Measurements from ENCODE around the gene TSC2. TPM values are rescaled to one million over a fixed set of nuclear protein-coding genes. Genes with fewer than 3 reads are reported as not detected.

TSC2 gene
- total RNA-seq, 2 experiments from 2014 or later: 112 to 115 TPM

GRCh38 chr16:2084895-2085625, 37.3 kb downstream of the TSC2 start:
- no peaks in the 10 kb centered on the region for H3K27me3 Mint-ChIP-seq
- no peak overlapping the region for H3K27ac Mint-ChIP-seq
- ChIA-PET CTCF (no interaction called here), POLR2A (no interaction called here)
- H3K36me3 Mint-ChIP-seq (ENCODE audit: low read depth): no peaks in the 10 kb centered on the region
- no peaks in the 10 kb centered on the region for H3K9me3 Mint-ChIP-seq
- no peaks in the 10 kb centered on the region for H3K4me1 Mint-ChIP-seq
- no peak for DNase-seq
- no peak overlapping the region for H3K4me3 Mint-ChIP-seq

- no peak overlapping the region for H3K4me3 Mint-ChIP-seq
- H3K4me1 Mint-ChIP-seq: no peaks in the 10 kb centered on the region
- no peaks in the 10 kb centered on the region for H3K9me3 Mint-ChIP-seq
- ChIA-PET POLR2A (no interaction called here), CTCF (no interaction called here)
- H3K27me3 Mint-ChIP-seq: no peaks in the 10 kb centered on the region
- no peak for DNase-seq
- H3K36me3 Mint-ChIP-seq (ENCODE audit: low read depth): peaks cover 2% of the 10 kb centered on the region
- no peak overlapping the region for H3K27ac Mint-ChIP-seq
Measured at GRCh38 chr16:2085669-2086068, 37.9 kb downstream of the TSC2 start.

- ChIA-PET CTCF (no interaction called here), POLR2A (no interaction called here)
- Mint-ChIP-seq H3K27me3 (no peaks in the 10 kb centered on the region), H3K4me3 (no peak overlapping the region), H3K9me3 (no peaks in the 10 kb centered on the region), H3K4me1 (no peaks in the 10 kb centered on the region), H3K27ac (no peak overlapping the region), H3K36me3 (ENCODE audit: low read depth) (peaks cover 2% of the 10 kb centered on the region)
- DNase-seq: no peak
Measured at GRCh38 chr16:2086106-2086742, 38.4 kb downstream of the TSC2 start.

GRCh38 chr16:2086812-2087747, 39.3 kb downstream of the TSC2 start:
- Mint-ChIP-seq H3K27ac (no peak overlapping the region), H3K9me3 (no peaks in the 10 kb centered on the region), H3K4me1 (no peaks in the 10 kb centered on the region), H3K27me3 (no peaks in the 10 kb centered on the region), H3K4me3 (no peak overlapping the region), H3K36me3 (ENCODE audit: low read depth) (peaks cover 2% of the 10 kb centered on the region)
- no peak for DNase-seq
- ChIA-PET POLR2A (no interaction called here), CTCF (no interaction called here)

GRCh38 chr16:2087748-2088631, 40.2 kb downstream of the TSC2 start:
- Mint-ChIP-seq H3K27me3 (no peaks in the 10 kb centered on the region), H3K9me3 (no peaks in the 10 kb centered on the region), H3K4me1 (no peaks in the 10 kb centered on the region), H3K27ac (peak overlapping the region; percentile 41), H3K36me3 (ENCODE audit: low read depth) (peaks cover 2% of the 10 kb centered on the region), H3K4me3 (no peak overlapping the region)
- DNase-seq: no peak
- ChIA-PET CTCF (no interaction called here), POLR2A (no interaction called here)

- H3K4me1 Mint-ChIP-seq: no peaks in the 10 kb centered on the region
- ChIA-PET POLR2A (no interaction called here), CTCF (no interaction called here)
- H3K27me3 Mint-ChIP-seq: no peaks in the 10 kb centered on the region
- H3K9me3 Mint-ChIP-seq: no peaks in the 10 kb centered on the region
- H3K27ac Mint-ChIP-seq: peak overlapping the region; percentile 9
- no peak overlapping the region for H3K4me3 Mint-ChIP-seq
- DNase-seq: no peak
- H3K36me3 Mint-ChIP-seq (ENCODE audit: low read depth): peaks cover 2% of the 10 kb centered on the region
Measured at GRCh38 chr16:2088759-2089358, 41.1 kb downstream of the TSC2 start.

GRCh38 chr16:2089706-2090480, 42.1 kb downstream of the TSC2 start:
- ChIA-PET POLR2A (no interaction called here), CTCF (interaction anchor here (0.6 to 1.6 kb wide), 3 partner anchors 28 to 162 kb away, joined by 3 to 4 read pairs (median 3); no protein-coding TSS in a partner anchor)
- H3K4me1 Mint-ChIP-seq: no peaks in the 10 kb centered on the region
- no peaks in the 10 kb centered on the region for H3K27me3 Mint-ChIP-seq
- no peak for DNase-seq
- no peak overlapping the region for H3K27ac Mint-ChIP-seq
- H3K4me3 Mint-ChIP-seq: no peak overlapping the region
- no peaks in the 10 kb centered on the region for H3K9me3 Mint-ChIP-seq
- H3K36me3 Mint-ChIP-seq (ENCODE audit: low read depth): peaks cover 5% of the 10 kb centered on the region

- Mint-ChIP-seq H3K9me3 (no peaks in the 10 kb centered on the region), H3K36me3 (ENCODE audit: low read depth) (peaks cover 5% of the 10 kb centered on the region), H3K27me3 (no peaks in the 10 kb centered on the region), H3K4me1 (no peaks in the 10 kb centered on the region), H3K4me3 (no peak overlapping the region), H3K27ac (no peak overlapping the region)
- POLR2A ChIA-PET: no interaction called here
- CTCF ChIA-PET: interaction anchor here (0.6 to 1.6 kb wide), 2 partner anchors 29 to 50 kb away, joined by 3 to 4 read pairs; no protein-coding TSS in a partner anchor
- DNase-seq: no peak
Measured at GRCh38 chr16:2090481-2090776, 42.6 kb downstream of the TSC2 start.

GRCh38 chr16:2090777-2091546, 43.2 kb downstream of the TSC2 start:
- no peaks in the 10 kb centered on the region for H3K27me3 Mint-ChIP-seq
- H3K4me1 Mint-ChIP-seq: no peaks in the 10 kb centered on the region
- H3K27ac Mint-ChIP-seq: no peak overlapping the region
- H3K9me3 Mint-ChIP-seq: no peaks in the 10 kb centered on the region
- H3K36me3 Mint-ChIP-seq (ENCODE audit: low read depth): peaks cover 5% of the 10 kb centered on the region
- no peak overlapping the region for H3K4me3 Mint-ChIP-seq
- POLR2A ChIA-PET: no interaction called here
- CTCF ChIA-PET: interaction anchor here (1.6 kb wide), 1 partner anchor 29 kb away, joined by 4 read pairs; no protein-coding TSS in a partner anchor
- no peak for DNase-seq

- ChIA-PET POLR2A (no interaction called here), CTCF (interaction anchor here (0.6 to 1.6 kb wide), 3 partner anchors 11 to 88 kb away, joined by 3 to 4 read pairs (median 3); no protein-coding TSS in a partner anchor)
- Mint-ChIP-seq H3K27ac (no peak overlapping the region), H3K27me3 (no peaks in the 10 kb centered on the region), H3K36me3 (ENCODE audit: low read depth) (peaks cover 5% of the 10 kb centered on the region), H3K4me1 (no peaks in the 10 kb centered on the region), H3K9me3 (no peaks in the 10 kb centered on the region), H3K4me3 (no peak overlapping the region)
- no peak for DNase-seq
Measured at GRCh38 chr16:2091547-2092255, 43.9 kb downstream of the TSC2 start.

GRCh38 chr16:2092256-2092620, 44.5 kb downstream of the TSC2 start:
- POLR2A ChIA-PET: no interaction called here
- H3K4me1 Mint-ChIP-seq: no peaks in the 10 kb centered on the region
- H3K27me3 Mint-ChIP-seq: no peaks in the 10 kb centered on the region
- no peak overlapping the region for H3K4me3 Mint-ChIP-seq
- H3K27ac Mint-ChIP-seq: no peak overlapping the region
- peaks cover 5% of the 10 kb centered on the region for H3K36me3 Mint-ChIP-seq (ENCODE audit: low read depth)
- H3K9me3 Mint-ChIP-seq: no peaks in the 10 kb centered on the region
- DNase-seq: no peak
- CTCF ChIA-PET: interaction anchor here (0.6 to 0.7 kb wide), 2 partner anchors 12 to 89 kb away, joined by 3 read pairs; no protein-coding TSS in a partner anchor
